Posterior cingulate gyrus (tissue), 11 donors: ENCODE results near the gene PELI2.

Source experiments
- DNase-seq, 10 donors: peaks; one replicate each; pipeline versions ENCODE4 v3.0.0 to v3.0.0-alpha.2; 2020 to 2021; ENCODE audit warnings: mixed read lengths in 3 of 10
- intact Hi-C: fragments of 100-400 bp; cut with DNase I; formaldehyde crosslinking; loops from one replicate; pipeline ENCODE4 v1.15.1; 2023

The PELI2 gene

DNA sequence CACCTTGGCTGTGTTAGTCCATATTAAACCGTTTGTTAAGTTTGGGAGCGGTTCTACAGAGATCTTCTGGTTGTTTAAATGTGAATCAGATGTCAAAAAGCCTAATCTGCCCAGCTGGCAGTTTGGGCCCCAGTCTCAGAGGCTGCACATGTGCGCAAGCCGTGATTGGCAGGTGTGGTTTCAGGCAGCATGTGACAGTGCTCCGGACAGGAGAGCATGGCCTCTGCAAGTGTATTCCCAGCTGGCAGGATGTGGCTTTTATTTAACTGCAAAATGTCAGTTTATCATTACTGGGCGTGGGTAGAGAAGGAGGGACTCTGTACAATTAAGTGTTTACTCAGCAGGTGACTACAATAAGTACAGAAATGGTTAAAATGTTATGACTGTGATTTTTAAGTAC, 77.5 kb downstream of the PELI2 start:
- DNase-seq: peak in 1 of 10 donors; percentile 61
- intact Hi-C loops: no loop called here

DNA sequence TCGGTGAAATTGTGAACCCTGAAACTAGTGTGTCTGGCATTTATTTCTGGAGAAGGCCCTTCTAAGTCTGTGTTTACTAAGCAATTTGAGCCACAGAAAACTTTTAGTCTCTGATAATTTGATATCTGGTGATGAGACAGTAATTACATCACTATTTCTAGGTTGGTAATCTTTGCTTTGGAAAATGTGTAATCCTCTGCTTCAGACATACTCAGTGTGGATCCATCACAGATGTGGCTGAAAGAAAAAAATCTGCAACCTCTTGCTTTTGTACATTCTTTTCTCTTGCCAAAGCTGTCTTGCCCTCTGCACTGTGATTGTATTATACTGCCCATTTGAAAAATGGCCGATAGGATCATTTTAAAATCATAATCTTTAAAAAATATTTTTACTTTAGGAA, 78.1 kb downstream of the PELI2 start:
- no peak for DNase-seq
- intact Hi-C loops: no loop called here

DNA sequence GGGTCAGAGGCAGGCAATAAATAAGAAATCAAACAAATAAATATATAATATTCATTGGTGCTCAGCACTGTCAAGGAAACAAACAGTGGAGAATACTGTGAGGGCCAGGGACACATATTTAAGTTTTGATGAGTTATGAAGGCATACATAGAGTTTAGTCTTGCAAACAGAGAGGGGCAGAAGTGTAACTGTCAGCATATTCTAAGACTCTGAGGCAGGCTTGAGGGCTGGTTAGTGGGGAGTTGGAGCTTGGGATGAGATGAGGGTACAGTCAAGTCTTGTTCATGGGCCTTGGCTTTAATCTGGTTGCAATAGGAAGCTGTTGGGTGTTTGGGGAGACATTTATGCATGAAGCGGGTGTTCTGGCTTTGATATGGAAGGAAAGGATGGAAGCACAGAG, 78.9 kb downstream of the PELI2 start:
- no peak for DNase-seq
- intact Hi-C loops: no loop called here

DNA sequence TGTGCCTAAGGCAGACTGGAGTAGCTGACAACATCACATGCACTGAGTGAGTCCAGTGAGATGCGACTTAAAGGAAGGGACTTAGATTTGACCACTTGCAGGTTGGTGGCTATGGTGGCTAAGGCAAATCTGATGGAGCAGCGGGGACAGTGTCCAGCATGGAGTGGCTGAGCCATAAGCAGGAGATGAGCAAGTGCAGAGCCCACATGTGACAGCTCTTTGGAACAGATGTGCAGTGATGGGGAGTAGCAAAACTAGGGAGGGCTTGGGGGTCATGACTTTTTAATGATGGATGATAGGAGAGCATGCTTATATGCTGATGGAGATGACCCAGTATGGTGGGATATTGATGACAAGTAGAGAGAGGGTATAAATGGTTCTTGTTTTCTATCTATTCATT, 80.2 kb downstream of the PELI2 start:
- intact Hi-C loops: no loop called here
- no peak for DNase-seq

DNA sequence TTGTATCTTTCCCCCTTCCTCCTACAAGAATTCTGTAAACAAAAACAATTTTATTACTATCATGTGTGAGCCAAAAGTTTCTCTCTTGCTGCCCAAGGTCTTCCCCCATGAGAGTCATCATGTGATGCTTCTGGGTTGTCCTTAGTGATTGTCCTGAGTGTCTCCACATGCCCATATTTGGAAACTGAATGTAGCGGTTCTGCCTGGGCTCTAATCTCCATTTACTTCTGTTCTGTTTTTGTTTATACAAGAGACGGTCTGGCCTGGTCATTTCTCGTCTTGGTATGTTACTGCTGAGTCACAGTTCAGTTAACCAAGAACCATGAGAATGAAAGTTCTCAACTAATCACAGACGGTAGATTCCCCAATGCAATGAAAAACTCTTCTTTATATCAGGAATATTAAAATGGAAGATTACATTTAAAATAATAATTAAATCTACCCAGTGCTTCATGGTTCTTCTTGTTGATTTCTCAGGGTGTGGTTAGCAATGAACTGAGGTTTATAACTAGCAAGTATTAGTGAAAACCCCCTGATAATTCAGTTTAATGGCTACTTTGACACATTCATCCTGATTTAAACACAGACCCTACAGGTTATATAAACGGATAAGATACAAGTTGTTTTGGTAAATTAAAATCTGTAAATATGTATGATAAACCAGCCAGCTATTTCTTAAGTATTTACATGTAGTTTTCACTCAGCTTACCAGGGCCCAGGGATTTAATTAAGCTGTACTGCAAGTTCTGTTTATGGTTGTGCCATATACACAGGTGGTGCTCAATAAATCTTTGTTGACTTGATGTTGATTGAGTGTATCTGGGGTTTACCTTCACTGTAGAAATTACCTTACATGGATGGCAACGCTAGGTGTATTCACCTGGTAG, 81.1 kb downstream of the PELI2 start:
- intact Hi-C loops: no loop called here
- no peak for DNase-seq

DNA sequence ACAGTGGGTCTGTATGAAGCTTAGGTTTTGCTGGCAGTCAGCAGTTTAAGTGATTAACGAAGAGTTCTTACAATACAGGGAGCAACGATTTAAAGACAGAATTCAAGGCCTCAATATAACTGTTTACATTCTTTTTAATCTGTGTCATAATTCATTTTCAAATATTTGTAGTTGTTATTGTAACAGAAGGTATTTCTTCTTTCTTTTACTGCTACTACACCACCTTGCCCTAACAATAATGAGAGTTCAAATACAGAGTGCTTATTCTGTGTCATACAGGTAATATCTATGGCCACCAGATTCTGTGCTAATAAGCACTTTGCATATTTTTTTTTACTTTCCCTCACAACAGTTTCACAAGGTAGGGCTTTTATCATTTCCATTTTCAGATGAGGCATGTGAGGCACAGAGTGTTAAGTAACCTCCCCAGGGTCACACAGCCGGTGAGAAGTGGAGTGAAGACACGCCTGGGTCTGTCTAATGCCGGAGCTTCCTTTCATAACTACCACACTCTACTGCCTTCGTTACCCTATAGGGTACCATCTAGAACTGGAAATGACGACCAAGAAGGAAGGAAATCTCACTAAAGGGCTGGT, 81.9 kb downstream of the PELI2 start:
- DNase-seq: no peak
- intact Hi-C loops: no loop called here

DNA sequence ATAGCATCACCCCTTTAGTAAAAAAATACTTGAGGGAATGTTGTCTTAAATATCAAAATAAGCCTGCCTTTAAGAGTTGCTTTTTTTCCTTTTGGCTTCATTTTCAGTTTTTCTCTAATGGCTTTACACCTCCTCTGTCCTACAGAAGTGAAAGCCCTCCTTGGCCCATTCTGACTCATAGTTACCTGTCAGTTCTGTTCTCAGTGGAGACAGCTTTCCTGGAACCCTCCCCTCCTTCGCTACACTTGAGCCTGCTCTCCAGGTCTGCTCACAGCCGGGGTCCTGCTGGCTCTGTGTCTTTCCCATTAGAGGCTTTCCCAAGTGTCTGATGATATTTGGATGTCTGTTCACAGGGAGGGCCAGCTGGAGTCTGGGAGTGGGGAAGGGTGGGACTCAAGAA, 84.0 kb downstream of the PELI2 start:
- intact Hi-C loops: no loop called here
- DNase-seq: no peak

DNA sequence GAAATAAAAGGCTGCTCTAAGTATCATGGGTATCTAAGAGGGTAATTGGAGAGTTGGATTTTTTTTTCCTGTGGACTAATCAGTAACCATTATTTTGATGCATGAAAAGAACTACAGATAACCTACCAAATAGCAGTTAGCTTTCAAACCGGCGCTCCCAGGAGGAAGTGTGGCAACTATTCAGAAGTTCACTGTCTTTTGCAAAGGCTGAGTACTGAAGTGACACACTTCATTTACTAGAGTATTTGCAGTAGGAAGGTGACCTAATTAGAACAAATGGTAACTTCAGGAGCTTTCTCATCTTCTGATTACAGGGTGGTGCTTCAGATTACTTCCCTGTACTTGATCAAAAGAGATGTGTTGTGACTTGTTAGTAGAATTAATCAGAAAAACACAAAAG, 87.7 kb downstream of the PELI2 start:
- DNase-seq: no peak
- intact Hi-C loops: no loop called here

DNA sequence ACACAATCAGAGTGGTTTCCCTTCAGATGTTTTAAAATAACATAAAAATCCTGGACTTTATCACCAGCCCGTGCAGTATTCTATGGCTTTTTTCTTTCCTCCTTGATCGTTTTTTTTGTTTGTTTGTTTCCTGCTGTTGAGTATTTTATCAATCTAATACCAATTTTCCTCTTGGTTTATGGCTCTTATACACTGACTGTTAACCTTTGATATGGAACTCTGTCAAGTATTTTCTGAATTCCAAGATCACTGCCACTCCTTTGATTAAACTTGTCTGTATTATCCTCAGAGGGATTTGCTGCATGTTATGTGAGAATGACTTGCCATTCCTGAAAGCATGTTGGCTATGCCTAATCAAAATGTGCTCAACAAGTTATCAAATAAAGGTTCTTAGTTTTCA, 88.4 kb downstream of the PELI2 start:
- intact Hi-C loops: no loop called here
- DNase-seq: no peak

DNA sequence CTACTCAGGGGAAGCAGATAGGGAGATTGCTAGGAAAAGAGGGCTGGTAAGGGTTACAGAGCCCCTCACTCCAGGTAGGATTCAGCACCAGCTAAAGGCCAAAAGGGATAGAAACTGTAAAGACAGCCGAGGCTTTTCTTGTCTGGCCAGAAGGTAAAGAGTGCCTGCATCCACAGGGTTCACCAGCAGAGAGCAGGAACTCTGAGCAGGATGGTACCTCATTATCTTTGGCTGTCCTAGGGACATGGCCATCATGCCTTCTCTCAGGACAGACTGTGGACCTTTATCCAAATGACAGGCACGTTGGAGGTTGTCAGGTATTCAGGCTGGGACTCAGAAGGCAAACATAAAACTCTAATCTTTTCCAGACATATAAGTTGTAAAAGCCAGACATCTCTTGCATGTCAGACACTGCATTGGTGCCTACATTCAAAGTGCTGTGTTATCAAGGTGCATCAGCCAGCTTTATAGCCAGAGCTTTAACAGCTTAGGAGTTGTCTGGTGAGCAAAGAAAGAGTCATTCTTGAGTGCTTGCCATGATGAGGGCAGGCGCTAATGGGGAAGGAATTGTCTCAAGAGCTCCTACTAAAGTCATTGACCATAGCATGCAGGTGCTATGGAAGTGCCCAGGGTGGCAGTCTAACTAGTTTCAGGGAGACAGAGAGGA, 89.5 kb downstream of the PELI2 start:
- intact Hi-C loops: no loop called here
- no peak for DNase-seq

DNA sequence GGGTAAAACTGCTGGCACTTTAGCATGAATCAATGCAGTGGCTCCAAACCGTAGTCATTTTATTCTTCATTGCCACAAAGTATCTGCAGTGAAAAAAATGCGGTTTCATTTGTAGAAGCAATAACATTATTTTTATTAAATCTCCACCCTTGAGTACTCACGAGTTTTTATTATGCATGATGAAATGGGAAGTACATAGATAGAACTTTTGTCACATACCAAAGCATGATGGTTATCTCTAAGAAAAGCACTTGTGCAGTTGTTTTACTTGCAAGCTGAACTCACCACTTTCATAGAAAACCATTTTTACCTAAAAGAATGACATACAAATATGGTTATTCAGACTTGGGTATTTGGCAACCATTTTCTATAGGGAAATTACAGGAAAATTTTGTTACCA, 90.3 kb downstream of the PELI2 start:
- DNase-seq: no peak
- intact Hi-C loops: no loop called here

DNA sequence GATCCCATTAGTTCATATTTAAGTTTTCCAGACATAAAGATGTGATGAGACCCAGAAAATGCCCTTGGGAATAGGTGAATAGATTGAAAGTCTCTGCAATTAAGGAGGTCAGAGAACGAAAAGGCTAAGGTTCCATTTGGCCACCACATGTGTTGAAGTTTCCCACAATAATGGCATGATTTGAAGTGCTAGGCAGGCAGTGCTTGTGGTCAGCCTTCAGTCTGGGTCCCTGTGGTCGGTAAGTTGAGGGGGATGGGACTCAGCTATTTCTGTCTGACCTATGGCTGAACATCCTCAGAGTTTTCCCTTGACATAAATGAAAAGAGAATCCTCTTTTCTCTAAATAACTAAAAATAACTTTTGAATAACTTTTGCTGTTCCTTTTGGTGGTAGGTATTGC, 92.4 kb downstream of the PELI2 start:
- intact Hi-C loops: loop anchor here (10.0 kb wide), 1 partner anchor 86 kb away; no protein-coding TSS in a partner anchor
- no peak for DNase-seq

DNA sequence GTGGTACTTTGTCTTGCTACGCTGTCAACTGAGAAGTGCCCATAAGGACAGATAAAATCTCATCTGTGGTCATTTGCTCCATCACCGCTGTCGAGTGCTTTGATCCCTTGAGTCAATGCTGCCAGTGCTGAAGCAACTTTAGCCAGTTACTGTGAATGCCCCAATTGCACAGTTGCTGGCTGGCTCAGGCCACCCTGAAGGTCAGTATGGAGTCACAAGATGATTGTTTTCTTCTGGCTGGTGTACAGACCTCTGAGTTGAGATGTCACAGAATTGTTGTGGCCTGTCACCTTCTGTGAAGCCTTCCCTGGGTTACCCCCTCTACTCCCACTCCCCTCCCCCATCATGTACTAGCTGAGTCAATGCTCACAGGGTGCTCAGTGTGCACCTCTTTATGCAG, 92.9 kb downstream of the PELI2 start:
- intact Hi-C loops: loop anchor here (10.0 kb wide), 1 partner anchor 86 kb away; no protein-coding TSS in a partner anchor

DNA sequence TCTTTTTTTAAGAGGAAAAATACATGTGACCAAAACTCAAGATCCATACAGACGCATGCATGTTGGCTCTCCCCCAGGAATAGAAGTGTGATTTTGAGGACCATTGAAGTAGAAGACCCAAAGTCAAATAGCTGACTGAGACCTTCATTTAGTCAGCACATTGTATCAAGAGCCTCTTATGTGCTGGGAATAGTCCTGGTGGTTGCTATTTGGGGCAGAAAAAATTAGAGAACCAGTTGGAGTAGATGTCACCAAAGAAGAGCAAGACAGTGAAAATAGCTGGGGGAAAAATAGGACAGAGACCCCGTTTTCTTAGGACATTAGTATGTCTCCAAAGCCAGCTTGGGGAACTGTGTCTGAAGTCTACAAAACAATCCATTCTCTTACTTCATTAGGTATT, 93.6 kb downstream of the PELI2 start:
- DNase-seq: no peak
- intact Hi-C loops: loop anchor here (10.0 kb wide), 1 partner anchor 87 kb away; no protein-coding TSS in a partner anchor

More for the DNA sequence above, 92.9 kb downstream of the PELI2 start:
- DNase-seq: no peak

DNA sequence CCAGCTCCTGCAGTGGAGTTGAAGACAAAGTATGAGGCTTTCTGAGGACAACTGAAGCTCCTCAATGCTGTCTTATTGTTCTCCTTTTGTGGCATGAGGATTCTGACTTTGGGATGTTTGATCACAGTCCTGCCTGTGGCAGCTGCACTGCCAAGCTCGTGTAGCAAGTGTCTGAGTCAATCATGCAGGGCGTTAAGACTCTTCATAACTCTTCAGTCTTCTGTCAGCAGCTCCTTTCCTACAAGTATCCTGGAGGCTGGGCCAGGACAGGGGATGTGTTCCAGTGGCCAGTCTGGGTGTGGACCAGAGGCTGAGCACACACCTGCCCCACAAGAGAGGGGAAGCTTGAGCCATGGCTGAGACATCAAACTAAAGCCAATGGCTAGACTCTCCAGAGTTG, 94.3 kb downstream of the PELI2 start:
- intact Hi-C loops: loop anchor here (10.0 kb wide), 1 partner anchor 88 kb away; no protein-coding TSS in a partner anchor
- DNase-seq: no peak

DNA sequence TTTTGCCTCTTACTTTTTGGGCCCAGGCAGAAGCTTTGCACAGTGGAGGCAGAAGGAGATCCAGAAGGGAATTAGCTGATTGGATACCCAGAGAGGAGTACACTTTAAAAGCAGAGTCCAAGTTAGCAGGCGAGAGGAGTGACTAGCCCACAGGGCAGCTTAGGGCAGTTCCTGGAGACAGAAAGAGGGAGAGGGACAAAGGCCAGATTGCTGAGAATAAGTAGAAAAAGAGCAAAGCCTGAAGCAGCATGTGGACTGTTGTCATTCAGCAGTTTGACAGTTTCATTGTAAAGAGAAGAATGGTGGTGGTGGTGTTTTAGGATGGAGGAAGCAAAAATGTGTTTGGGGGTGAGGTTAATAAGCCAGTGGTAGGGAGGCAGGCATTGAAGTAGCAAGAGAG, 95.1 kb downstream of the PELI2 start:
- intact Hi-C loops: loop anchor here (10.0 kb wide), 1 partner anchor 89 kb away; no protein-coding TSS in a partner anchor
- no peak for DNase-seq

DNA sequence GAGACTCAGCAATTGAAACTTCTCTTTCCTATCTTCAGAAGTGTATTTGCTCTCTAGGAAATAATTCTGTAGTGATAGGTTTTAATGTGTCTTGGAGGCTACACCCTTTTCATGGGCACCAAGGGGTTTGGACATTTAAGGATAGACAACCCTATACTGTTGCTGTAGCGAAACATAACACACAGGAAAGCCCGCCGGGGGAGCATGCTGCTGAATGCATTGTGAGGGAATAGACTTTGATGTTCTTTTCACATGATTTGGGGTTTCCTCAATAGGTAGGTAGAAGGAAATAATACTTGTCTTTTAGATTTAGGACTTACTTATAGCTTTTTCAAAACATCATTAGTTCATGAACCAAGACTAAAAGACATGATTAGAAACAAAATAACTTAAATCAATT, 97.0 kb downstream of the PELI2 start:
- intact Hi-C loops: loop anchor here (10.0 kb wide), 1 partner anchor 90 kb away; no protein-coding TSS in a partner anchor

DNA sequence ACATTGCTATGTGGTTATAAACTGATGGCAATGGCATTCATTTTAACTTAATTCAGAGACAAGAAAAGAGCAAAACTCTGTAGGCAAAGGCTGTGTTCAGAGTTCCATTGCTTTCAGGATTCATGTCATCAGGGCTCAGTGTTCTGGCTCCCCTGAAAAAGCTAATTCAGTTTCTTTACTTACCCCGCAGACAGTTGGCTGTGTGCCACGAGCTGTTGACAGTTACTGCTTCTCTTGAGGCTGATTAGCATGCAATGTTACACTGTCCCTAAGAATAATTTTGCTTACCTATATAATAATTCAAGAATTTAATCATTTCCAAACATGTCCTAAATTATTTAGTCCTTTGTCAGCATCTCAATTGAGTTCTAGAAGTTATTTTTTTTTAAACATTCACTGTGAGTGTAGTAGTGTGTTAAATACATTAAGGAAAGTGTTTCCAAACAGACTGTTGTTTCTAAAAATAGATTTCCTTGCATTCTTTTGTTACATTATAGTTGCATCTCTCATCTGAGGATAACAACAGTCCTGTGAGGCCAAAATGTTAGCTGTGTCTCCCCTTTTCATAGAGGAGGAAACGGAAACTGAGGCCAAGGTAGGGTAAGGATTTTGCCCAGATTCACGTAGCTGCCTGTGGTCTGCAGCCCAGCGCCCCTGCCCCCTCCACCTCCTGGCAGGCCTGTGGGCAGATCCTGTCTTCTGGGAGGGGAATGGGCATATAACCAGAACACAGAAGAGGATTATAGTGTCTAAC, 98.6 kb downstream of the PELI2 start:
- peak; percentile 24 to 87 (median 60) for DNase-seq
- intact Hi-C loops: loop anchor here (10.0 kb wide), 1 partner anchor 92 kb away; no protein-coding TSS in a partner anchor

More for the DNA sequence above, 97.0 kb downstream of the PELI2 start:
- DNase-seq: no peak

DNA sequence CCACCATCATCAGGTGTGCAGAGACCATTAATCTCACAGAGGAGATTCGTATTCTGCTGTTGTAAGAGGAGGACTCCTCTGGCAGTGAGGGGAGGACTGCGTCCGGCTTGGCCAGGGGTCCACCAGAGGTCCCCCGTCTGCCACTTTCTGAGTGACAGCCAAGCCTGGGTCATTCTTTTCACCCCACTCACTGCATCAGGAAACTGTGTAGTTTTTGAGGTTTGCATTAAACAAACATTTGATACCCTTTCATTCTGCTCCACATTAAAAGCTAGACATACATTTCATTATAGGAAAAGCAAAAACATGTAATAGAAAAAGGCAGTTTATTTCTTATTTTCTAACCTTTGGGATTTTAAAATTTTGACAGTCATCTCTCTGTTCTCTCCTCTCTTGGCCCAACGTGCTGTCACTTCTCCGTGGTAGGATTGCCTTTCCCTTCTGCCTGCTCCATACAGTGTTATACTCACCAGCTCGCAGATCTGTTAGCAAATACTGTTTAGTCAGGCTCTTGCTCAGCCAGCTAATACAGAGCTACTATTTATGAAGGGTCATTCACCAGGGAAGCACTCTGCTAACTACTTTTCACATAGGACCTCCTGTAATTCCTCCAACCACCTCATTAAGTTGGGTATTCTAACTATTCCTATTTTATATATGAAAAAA, 99.3 kb downstream of the PELI2 start:
- no peak for DNase-seq
- intact Hi-C loops: loop anchor here (10.0 kb wide), 1 partner anchor 93 kb away; no protein-coding TSS in a partner anchor
